IPS-15b (cell line): ENCODE measurements around the gene FBF1.

ENCODE experiments used
- H3K27me3 ChIP-seq: one replicate; pipeline ENCODE4 v1.6.1; 2013; ENCODE audit warnings: low read length; ENCODE audit not compliant: control insufficient read depth, insufficient read depth
- H3K36me3 ChIP-seq: one replicate; pipeline ENCODE4 v1.6.1; 2013; ENCODE audit warnings: low read length; ENCODE audit not compliant: control insufficient read depth, insufficient read depth
- H3K4me1 ChIP-seq: one replicate; pipeline ENCODE4 v1.6.1; 2013; ENCODE audit warnings: mild to moderate bottlenecking, low read length; ENCODE audit not compliant: control insufficient read depth, insufficient read depth
- H3K4me3 ChIP-seq: one replicate; pipeline ENCODE4 v1.5.1; 2013; ENCODE audit warnings: low read depth, low read length
- H3K9ac ChIP-seq: one replicate; pipeline ENCODE4 v1.6.1; 2013; ENCODE audit warnings: low read depth, mild to moderate bottlenecking, low read length
- H3K9me3 ChIP-seq: one replicate; pipeline ENCODE4 v1.6.1; 2013; ENCODE audit warnings: mild to moderate bottlenecking, low read length; ENCODE audit not compliant: control insufficient read depth, insufficient read depth

The FBF1 gene

GRCh38 chr17:75898065-75898464 lies 42.8 kb downstream of the FBF1 start:
- peaks cover 11% of the 10 kb centered on the region for H3K4me1 ChIP-seq
- H3K27me3 ChIP-seq = no peaks in the 10 kb centered on the region
- H3K4me3 ChIP-seq = no peak overlapping the region
- H3K36me3 ChIP-seq = peaks cover 38% of the 10 kb centered on the region
- no peak overlapping the region for H3K9ac ChIP-seq
- H3K9me3 ChIP-seq = no peaks in the 10 kb centered on the region

GRCh38 chr17:75897160-75898019 lies 43.5 kb downstream of the FBF1 start:
- Histone ChIP-seq H3K27me3 (no peaks in the 10 kb centered on the region), H3K4me3 (peak overlapping the region; percentile 41)

DNA sequence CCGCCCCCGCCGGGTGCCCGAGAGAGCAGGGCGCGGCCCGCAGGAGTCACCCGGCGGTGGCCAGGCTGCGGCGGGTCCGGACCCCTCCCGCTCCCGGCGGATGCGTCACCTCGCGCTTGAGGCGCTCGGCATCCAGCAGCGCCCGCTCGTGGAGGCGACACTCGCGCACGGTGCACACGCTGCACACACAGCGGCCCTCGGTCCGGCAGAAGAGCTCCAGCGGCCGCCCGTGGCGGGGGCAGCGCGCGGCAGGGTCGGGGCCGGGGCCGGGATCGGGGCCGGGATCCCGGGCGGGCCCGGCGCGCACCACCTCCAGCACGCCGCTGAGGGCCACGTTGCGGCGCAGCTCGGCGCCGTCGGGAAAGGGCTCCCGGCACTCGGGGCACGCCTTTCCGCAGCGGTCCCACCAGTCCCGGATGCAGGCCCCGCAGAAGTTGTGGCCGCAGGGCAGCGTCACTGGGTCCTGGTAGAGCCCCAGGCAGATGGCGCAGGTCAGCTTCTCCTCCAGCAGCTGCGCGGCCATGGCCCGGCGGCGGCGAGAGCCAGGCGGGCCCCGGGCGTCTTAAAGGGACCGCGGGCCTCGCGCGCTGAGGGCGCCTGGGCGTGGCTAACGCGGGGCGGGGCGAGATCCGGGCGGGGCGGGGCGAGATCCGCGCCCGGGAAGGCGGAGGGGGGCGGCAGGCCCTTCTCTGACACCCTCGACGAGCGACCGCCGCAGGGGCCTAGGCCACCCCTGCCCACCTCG lies 44.3 kb downstream of the FBF1 start, which contains the start of gene TRIM65:
TSS of gene TRIM65 (minus strand) at position 537 of the 745 bp plus-strand sequence. CDS start at position 523, 14 bp downstream.
- Histone ChIP-seq H3K9me3 (no peaks in the 10 kb centered on the region), H3K4me3 (peak within 1 kb of the TSS; percentile 79), H3K4me1 (peaks cover 11% of the 10 kb centered on the region), H3K9ac (peak within 1 kb of the TSS; percentile 70), H3K36me3 (peaks cover 38% of the 10 kb centered on the region), H3K27me3 (no peaks in the 10 kb centered on the region)

More at GRCh38 chr17:75897160-75898019, 43.5 kb downstream of the FBF1 start:
- H3K9ac ChIP-seq = peak overlapping the region; percentile 60
- H3K36me3 ChIP-seq = peaks cover 36% of the 10 kb centered on the region
- H3K4me1 ChIP-seq = peaks cover 11% of the 10 kb centered on the region
- H3K9me3 ChIP-seq = no peaks in the 10 kb centered on the region

DNA sequence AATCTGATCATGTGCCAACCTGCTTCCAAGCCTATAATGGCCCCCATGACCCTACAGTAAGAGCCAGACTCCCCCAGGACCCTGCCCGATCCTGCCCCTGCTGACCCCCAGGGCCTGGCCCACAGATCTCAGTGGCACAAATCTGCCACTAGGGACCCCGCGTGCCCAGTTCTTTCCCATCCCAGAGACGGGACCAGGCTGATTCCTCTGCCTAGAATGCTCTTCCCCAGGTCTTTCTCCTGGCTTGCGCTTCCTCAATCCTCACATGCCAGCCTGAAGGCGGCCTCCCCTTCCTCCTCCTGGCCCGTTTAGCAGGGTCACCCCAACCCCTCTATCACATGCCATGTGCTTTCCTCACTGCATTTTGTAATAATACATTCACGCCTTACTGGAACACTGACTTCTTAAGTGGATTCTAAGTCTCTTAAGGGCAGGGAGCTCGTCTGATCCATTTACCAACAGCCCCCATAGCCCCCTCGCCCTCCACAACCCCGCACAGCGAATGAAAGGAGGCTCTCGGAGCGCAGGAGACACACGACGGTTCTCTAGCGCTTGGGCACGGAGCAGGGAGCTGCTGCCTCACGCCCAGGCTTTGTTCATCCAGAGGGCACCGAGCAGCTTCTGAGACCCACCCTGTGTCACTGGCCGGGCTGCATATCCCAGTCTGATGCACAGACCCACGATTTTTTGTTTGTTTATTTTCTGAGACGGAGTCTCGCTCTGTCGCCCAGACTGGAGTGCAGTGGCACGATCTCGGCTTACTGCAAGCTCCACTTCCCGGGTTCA lies 45.3 kb downstream of the FBF1 start:
- Histone ChIP-seq H3K9ac (peak overlapping the region; percentile 65), H3K4me1 (peaks cover 11% of the 10 kb centered on the region), H3K9me3 (no peaks in the 10 kb centered on the region), H3K36me3 (peaks cover 36% of the 10 kb centered on the region), H3K27me3 (no peaks in the 10 kb centered on the region), H3K4me3 (peak overlapping the region; percentile 79)

- Histone ChIP-seq H3K9me3 (no peaks in the 10 kb centered on the region), H3K4me3 (no peak overlapping the region), H3K36me3 (peaks cover 27% of the 10 kb centered on the region), H3K4me1 (peaks cover 11% of the 10 kb centered on the region), H3K9ac (no peak overlapping the region), H3K27me3 (no peaks in the 10 kb centered on the region)
These were observed 46.7 kb downstream of the FBF1 start for GRCh38 chr17:75894049-75894733.

DNA sequence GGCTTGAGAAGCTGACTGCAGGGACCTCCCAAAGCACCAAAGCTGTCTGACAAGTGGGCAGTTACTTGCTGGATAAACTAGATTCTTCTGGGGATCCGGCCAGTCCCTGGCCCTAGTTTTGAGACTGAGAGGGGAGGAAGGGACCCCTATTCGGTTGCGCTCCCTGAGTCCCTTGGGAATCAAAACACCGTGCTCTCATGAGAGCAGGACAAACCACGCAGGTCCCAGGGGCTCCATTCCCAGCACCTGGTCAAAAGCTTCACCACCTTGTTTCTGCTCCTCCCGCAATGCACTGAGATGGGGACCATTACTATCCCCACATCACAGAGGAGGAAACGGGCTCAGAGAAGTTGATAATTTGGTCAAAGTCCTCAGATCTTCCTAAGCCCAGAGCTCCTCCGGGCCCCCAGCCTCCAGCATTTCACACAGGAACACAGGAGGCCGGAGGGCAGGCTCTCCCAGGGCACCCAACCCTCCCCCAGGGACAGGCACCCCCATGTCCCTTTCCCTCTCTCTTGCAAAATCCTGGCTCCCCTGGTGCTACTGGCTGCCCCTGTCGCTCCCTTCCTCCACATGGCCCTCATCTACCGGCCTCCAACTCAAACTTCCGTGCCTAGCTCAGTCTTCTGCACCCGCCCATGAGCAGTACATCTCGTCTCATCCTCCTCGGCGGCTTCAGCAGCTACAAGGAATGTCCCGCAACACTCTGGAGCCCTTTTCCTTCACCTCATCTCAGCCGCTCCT lies 47.4 kb downstream of the FBF1 start:
- Histone ChIP-seq H3K27me3 (no peaks in the 10 kb centered on the region), H3K36me3 (peaks cover 20% of the 10 kb centered on the region), H3K9ac (no peak overlapping the region), H3K9me3 (no peaks in the 10 kb centered on the region), H3K4me1 (peaks cover 11% of the 10 kb centered on the region), H3K4me3 (no peak overlapping the region)

DNA sequence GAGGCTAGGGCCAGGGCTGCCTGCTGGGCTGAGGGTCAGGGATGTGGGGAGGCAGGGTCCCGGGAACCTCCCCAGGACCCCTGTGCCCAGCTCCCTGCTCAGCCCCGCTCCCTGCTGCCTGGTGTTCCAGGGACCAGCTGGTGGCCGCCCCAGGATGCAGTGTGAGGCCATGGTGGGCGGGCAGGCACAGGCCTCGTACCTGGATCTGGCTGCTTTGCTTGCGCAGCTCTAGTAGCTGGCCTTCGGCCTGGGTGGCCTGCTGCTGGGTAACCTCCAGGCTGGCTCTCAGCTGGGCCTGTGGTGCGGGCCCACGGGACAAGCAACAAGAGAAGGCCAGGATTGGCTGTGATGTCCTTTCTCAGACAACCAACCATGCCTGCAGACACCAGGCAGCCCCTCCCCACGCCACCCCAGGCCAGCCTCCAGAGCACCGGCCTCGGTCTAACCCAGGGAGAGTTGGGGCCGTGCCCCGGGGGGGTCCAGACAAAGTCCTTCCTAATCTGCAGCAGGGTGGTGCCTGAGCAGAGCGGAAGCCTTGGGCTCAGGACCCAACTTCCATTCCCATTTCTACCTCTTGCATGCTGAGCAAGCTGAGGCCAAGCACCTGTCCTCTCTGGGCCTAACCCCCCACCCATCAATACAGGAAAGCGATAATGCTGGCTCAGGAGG lies 48.2 kb downstream of the FBF1 start:
- Histone ChIP-seq H3K9me3 (no peaks in the 10 kb centered on the region), H3K4me1 (peaks cover 11% of the 10 kb centered on the region), H3K4me3 (no peak overlapping the region), H3K36me3 (peaks cover 19% of the 10 kb centered on the region), H3K27me3 (no peaks in the 10 kb centered on the region), H3K9ac (no peak overlapping the region)

DNA sequence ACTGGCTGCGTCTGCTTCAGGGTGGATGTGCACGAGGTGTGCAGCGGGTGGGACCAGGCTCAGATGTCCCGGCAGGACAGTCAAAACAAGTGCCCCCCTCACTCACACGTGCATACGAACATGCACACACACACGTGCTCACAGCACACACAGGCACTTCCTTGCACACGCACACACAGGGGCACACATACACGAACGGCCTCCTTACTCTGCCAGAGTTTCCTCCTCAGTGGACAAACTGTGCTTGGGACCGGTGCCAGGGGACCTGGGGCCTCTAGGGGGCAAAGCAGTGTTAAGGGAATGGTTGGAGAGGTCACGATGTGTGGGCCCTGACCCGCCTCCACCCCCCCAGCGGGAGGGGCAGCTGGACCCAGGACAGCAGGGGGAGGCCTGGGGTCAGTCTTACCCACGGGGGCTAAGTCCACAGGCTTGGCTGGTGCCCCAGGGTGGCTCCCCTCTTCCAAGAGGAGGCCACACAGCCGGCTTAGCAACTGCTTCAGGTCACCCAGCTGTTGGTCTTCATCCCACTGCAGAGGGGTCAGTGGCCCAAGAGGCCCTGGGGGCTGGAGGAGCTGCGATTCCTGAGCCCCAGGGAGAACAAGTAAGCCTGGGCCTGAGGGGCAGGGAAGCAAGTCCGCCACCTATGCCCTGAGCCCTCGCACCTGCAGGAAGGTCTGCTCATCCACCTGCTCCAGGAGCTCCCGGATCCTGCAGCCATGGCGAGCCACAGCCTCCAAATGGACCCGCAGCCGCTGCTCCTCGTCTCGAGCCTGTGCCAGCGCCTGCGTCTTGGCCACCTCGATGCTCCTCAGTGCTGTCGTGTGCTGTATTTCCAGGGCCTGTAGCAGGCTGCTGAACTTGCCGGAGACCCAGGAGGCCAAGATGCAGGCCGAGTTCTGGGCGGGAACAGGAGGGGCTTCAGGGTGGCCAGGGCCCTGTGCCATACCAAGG lies 49.0 kb downstream of the FBF1 start:
- Histone ChIP-seq H3K27me3 (no peaks in the 10 kb centered on the region), H3K36me3 (peaks cover 19% of the 10 kb centered on the region), H3K9me3 (no peaks in the 10 kb centered on the region), H3K4me3 (no peak overlapping the region), H3K4me1 (peaks cover 9% of the 10 kb centered on the region), H3K9ac (no peak overlapping the region)

GRCh38 chr17:75891022-75891604 lies 49.7 kb downstream of the FBF1 start:
- no peak overlapping the region for H3K9ac ChIP-seq

More at GRCh38 chr17:75891022-75891604, 49.7 kb downstream of the FBF1 start:
- H3K9me3 ChIP-seq = no peaks in the 10 kb centered on the region
- H3K4me1 ChIP-seq = peaks cover 9% of the 10 kb centered on the region
- H3K36me3 ChIP-seq = peaks cover 19% of the 10 kb centered on the region
- no peak overlapping the region for H3K4me3 ChIP-seq
- H3K27me3 ChIP-seq = no peaks in the 10 kb centered on the region
